Fibroblast of lung (primary cell): ENCODE results near the gene CDKN2A.

ENCODE experiments used
- CTCF ChIP-seq, 2 donors: IDR thresholded peaks in 1 of 2; conservative IDR thresholded peaks in 1 of 2; 1 replicate in 1 of 2; 2 replicates in 1 of 2; pipeline ENCODE4 v1.5.1; 2011 to 2012; ENCODE audit warnings: low read length in 2 of 2, control low read depth in 1 of 2, inconsistent platforms in 1 of 2, low read depth in 1 of 2, mild to moderate bottlenecking in 1 of 2
- EZH2 ChIP-seq: IDR thresholded peaks from 2 replicates; pipeline ENCODE4 v1.5.1; 2012; ENCODE audit warnings: low read length, control low read depth, mild to moderate bottlenecking; ENCODE audit errors: missing control alignments

- TF ChIP-seq CTCF (conservative IDR thresholded peaks at IDR 0.05 in 1 of 2, IDR thresholded peaks at IDR 0.05 in 1 of 2; ENCODE audit: low read depth in 1 of 2, low read length in 2 of 2) (no peak), EZH2 (no peak)
These were observed 32.6 kb downstream of the CDKN2A start for GRCh38 chr9:21961569-21961968.
